GM18519 (cell line): Measurements from ENCODE around the gene MINDY3.
"Not testable (repeated sequence)": the region's sequence is repeated elsewhere in the genome, so short reads cannot be mapped to it uniquely, and the experiment has no call there.

Source experiments
- ATAC-seq: cut with Tn5 transposase; IDR thresholded peaks from one replicate; pipeline ENCODE4 v1.9.1; 2021; ENCODE audit warnings: mild to moderate bottlenecking, moderate library complexity; ENCODE audit not compliant: unreplicated experiment, low FRiP score

Gene MINDY3

GRCh38 chr10:15857107-15857575 lies 3.2 kb downstream of the MINDY3 start:
- no peak for ATAC-seq

DNA sequence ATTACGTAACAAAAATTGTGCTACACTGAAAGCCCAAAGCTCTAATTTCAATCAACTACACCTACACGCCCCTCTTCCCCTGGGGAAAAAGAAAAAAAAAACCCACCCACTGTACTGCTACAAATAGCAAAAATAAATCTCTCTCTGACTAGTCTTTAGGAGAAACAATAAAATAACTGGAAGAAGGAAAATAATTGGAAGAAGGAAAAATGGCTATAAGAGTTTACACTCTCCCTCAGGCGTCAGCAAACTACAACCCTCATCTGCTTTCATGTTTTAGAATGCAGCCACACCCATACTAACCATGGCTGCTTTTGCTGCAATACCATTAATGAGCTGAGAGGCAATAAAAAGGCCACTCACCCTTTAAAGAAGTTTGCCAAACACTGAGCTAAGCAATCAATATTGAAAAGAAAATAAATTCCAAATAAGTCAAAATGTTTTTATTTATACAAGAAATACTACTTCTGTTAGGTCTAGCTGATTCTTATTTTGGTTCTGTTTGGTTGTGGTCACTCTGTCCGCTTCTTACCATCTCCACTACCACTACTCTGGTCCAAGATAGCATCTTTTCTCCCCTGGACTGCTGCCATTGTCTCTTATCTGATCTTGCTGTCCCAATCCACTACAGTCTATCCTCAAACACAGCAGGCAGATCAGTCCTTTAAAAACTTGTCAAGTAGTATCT lies 3.8 kb downstream of the MINDY3 start:
- no peak for ATAC-seq

- ATAC-seq: no peak
These were observed 6.5 kb downstream of the MINDY3 start for GRCh38 chr10:15853800-15854199.

- ATAC-seq: no peak
These were observed 8.2 kb downstream of the MINDY3 start for GRCh38 chr10:15852111-15852557.

DNA sequence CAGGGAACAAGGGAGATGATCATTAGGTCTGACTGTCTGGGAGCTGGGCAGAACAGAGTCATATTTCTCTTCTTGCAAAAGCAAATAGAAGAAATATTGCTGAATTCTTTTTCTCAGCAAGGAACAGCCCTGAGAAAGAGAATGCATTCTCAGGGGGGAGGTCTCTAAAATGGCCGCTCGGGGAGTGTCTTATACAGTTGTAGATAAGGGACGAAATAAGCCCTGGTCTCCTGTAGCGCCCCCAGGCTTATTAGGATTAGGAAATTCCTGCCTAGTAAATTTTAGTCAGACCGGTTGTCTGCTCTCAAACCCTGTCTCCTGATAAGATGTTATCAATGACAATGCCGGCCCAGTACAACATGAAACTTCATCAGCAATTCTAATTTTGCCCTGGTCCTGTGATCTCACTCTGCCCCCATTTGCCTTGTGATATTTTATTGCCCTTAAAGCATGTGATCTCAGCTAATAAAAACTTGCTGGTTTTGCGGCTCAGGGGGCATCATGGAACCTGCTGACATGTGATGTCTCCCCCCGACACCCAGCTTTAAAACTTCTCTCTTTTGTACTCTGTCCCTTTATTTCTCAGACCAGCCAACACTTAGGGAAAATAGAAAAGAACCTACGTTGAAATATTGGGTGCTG lies 9.8 kb downstream of the MINDY3 start:
- not testable (repeated sequence) for ATAC-seq

- ATAC-seq: no peak
These were observed 11.0 kb downstream of the MINDY3 start for GRCh38 chr10:15849316-15849715.

DNA sequence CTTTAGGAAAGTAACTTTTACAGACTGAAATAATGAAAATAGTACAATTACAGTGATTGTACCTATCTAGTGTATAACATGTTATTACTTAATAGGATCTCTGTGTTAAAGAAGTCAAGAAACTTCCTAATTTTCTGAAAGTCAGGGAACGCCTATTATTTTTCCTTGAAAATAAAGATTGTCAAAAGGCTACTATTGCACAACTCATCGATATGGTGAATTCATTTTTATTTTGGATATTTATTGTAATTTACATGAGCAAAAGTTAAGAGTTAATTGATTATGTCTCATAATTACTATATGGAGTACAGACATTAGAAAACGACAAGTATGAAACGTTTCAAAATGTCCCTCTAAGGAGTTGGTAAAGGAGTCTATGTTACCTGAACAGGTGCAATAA lies 12.8 kb downstream of the MINDY3 start:
- no peak for ATAC-seq

DNA sequence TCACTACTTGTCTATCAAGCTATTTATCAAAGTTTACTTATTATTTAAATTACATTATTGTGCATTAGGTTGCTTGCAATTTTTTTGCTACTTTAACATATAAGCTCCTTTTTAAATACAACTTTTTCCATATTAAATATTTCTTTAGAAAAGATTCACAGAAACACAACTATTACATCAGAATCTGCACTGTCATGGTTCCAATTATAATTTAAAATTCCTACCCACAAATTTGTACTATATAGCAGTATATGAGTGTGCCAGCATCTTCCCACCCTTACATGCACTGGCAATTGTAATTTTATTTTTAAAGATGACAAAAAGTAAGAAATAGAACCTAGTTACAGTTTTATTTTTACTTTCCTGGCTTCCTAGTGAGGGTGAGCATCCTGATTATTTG lies 15.8 kb downstream of the MINDY3 start:
- no peak for ATAC-seq

GRCh38 chr10:15843695-15844094 lies 16.6 kb downstream of the MINDY3 start:
- no peak for ATAC-seq

DNA sequence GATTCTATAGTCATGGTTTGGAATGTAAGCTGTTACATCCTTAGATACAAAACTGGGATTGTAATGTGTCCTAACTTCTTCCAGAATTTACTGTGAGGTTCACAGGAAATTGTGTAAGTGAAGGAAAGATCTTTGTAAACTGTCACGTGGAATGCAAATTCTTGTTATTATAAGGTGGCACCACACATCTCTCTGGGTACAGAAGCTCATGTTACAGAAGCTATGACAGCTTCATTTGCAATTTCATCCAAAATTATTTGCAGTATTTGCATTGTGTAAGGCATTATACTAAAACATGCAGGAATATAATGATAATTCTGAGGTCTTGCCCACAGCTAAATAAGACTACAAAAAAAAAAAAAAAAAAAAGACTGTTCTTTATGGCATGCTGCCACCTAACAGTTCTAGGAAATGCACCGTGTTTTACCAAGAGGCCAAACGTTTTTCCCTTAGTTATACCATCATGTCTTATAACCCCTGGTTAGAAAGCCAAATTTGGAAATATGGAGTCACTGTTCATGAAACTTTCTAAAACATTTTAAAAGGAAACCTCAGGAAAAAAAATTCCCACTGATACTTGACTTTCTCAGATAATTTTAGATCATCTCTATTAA lies 17.6 kb downstream of the MINDY3 start:
- no peak for ATAC-seq

- no peak for ATAC-seq
These were observed 18.6 kb downstream of the MINDY3 start for GRCh38 chr10:15841696-15842095.

DNA sequence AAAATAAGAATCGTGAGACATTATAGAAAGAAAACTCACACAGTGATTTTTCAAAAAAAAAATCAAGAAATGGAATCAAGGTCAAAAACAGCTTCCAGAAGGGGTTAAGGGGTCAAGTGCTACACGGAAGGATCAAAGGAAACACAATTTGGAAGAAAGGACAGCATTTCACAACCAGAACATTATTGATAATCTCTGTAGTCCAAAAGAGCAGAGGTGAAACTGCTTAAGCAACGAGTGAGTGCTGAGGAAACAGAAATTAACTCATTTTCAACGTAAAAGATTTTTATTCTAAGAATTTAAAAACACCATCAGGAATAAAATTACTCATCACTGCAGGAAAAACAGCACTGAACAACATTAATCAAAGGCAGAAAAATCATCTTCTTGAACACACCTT lies 23.5 kb downstream of the MINDY3 start:
- ATAC-seq: no peak

DNA sequence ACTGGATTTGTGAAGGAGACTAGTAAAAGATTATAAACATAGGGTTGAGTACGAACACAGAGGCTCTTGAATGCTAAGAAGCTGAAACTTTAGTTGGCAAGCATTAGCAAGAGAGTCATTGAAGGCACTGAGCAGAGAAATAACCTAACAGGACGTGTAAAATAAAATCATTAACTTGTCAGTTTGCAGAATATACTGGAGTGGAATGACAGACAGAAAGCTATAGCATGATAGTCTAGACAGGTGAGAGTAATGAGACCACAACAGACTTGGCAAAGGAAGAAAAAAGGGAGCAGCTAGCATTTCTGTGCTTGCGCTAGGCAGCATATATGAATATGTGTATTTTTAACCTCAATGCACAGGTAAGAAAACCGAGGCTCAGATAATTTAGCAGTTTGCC lies 30.8 kb downstream of the MINDY3 start:
- ATAC-seq: no peak

DNA sequence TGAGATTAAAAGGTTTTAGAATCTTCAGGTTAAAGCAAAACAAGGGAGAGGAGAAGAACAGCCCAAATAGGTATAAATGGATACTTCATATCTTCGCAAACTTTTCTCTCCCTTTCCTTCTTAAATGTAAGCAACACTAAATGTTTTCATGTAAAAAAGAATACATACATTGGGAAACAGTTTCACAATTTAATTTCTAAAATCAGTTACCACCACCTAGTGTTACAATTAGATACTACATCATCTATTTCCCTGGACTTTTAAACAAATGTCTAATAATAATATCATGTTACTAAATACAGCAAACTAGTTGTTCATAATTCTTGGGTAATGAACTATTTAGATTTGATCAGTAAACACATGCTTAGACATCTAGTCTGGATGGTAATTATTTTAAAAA lies 35.8 kb downstream of the MINDY3 start:
- ATAC-seq: no peak

DNA sequence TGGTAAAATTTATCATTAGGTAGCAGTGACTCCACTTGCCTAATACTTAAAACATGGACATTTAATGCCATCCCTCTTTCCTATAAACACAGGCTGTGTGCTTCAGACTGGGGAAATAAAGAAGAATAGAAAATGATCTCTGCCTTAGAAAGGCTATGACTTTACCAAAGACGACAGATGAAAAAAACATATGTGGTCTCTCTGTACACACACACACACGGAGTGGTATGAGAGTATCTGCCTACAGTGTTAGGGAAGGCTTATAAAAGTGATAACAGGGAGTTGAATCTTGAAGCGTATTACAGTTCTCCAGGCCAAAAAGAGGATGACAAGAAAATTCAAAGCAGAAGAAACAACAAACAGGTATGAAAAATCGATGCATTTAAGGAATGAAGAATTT lies 38.2 kb downstream of the MINDY3 start:
- no peak for ATAC-seq

DNA sequence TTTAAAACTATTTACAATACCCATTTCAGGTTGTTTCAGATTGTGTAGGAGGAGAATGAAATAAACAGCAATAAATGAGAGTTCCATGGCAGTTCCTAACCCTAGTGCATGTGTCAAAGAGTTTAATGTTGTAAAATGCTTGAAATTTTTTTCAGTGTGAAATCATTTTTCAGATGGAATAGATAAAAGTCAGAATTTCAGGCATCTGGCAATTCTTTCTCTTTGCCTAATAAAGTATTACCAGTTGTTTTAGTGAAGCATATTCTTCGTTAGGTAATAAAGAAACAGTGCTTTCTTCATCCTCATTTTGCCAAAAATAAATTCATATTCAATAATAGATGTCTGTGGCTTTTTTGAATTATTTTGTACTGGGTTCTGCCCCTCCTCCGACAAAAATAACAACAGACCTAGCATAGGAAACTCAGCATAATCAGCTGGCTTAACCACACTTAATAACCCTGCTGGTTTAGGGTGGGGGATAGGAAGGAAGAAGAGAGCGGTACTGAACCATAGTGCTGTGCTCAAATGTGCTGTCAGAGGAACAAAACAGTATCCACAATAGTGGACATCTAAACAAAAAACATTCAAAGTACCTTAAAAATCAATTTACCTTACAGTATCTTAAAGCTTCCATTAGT lies 39.1 kb downstream of the MINDY3 start:
- no peak for ATAC-seq

DNA sequence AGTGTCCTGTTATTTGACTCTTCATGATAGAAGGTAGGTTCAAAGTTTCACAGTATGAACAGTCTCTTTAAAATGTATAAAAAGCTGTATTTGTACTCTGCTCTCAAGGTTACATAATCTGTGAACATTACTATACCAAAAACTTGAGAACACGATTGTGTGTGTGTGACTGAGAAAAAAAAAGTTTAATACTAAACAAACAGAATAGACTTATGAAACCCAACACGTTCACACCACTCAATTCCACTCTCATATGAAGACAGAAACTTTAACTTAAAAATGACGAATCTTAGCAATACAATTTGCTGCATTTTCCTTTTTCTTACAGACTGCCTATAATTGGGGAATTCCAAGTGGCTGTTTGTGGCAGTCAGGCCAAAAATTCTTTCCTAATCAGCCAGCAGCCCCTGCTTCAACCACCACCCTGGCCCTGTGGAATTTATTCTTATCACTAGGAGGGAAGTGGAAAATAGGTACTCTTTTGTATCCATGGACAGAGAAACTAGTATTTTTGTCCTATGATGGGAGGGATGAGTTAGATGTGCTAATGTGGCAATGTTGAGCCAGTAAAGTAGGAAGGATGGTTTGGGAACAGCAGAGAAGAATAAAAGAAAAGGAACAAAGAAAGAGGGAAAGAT lies 42.8 kb downstream of the MINDY3 start:
- ATAC-seq: no peak

- ATAC-seq: no peak
These were observed 44.9 kb downstream of the MINDY3 start for GRCh38 chr10:15815242-15815885.

DNA sequence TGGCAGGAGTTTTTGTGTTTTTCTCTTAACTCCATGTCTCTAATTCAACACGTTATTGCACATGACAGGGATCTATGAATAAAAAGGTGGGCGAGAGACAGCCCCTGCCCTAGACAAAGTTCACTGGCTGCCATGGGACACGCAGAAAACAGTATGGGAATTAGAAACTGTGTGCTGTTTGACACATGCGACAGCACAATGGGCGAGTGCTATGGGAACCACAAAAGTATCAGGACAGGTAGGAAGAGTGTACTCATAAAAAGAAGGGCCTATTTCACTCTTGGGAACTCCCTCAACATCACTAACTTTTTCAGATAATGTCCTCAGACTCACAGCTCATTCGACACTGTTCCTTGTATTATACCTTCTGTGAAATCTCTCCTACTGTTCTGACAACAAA lies 45.7 kb downstream of the MINDY3 start:
- no peak for ATAC-seq

GRCh38 chr10:15813415-15813814 lies 46.9 kb downstream of the MINDY3 start:
- no peak for ATAC-seq
